ENCODE results near the gene UPK3BL2. TPM values are rescaled to one million over a fixed set of nuclear protein-coding genes. Genes with fewer than 3 reads are reported as not detected.
"Not testable (repeated sequence)": the region's sequence is repeated elsewhere in the genome, so short reads cannot be mapped to it uniquely, and the experiment has no call there.

The UPK3BL2 gene, protein sequence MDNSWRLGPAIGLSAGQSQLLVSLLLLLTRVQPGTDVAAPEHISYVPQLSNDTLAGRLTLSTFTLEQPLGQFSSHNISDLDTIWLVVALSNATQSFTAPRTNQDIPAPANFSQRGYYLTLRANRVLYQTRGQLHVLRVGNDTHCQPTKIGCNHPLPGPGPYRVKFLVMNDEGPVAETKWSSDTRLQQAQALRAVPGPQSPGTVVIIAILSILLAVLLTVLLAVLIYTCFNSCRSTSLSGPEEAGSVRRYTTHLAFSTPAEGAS
- total RNA-seq = 10 to 100 TPM in 2 of 6 experiments, 1 to 10 TPM in 2, under 1 TPM in 1, not detected in 1; 0.43 to 10.8 (median 7.9) TPM
- long read RNA-seq = 0 reads

DNA sequence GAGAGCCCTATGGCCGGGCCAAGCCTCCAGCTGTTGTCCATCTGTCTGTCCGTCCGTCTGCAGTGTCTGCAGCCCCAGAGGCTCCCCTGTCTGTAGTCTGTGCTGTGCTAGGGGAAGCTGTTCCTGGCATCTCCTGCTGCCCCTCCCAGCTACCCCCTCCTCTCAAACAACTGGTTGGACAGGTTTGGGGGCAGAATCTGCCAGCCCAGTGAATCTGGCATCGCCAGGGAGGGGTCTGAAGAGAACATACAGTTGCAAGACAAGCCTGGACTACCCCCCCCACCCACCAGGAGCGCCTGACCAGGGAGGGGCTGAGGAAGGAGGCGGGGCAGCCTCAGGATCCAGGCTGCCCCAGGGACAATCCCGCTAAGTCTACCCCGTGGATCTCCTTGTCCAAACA is at the start of gene UPK3BL2:
Gene UPK3BL2 (minus strand): TSS at position 101 of the 400 bp plus-strand sequence. CDS start 60 bp downstream, at position 41.
- no CpG with 5 or more reads among the region's 8 CpGs for WGBS (ENCODE audit: insufficient coverage, low coverage, low lambda C conversion rate, missing lambda C conversion rate)
- H3K4me3 ChIP-seq; H3K27me3 ChIP-seq; H3K36me3 ChIP-seq; H3K27ac ChIP-seq; intact Hi-C loops (cut with DNase I); DNase-seq; H3K4me1 ChIP-seq; H3K9me3 ChIP-seq: not testable (repeated sequence)
- peak in 1 of 4 donors; percentile 1 for ATAC-seq

DNA sequence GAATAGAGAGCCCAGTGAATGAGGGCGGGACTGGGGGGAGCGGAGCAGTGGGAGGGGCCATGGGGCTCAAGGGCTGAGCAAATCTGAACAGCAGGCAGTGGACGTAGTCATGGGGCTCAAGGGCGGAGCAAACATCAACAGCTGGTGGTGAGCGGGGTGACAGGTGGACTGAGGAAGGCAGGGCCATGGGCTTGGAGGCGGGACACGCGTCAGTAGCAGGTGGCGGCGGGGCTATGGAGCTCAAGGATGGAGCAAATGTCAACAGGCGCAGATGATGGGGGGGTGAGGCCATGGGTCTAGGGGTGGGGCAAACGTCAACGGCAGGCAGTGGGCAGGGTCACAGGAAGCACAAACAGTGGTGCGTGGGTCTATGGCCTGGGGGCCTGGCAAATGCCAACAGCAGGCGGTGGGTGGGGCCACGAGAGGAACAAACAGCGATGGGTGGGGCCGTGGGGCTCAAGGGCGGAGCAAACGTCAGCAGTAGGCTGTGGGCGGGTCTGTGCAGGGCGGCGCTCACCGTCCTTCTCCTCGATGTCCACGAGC is 49.1 kb upstream of the UPK3BL2 start:
- H3K27ac ChIP-seq; H3K4me3 ChIP-seq; intact Hi-C loops (cut with DNase I); H3K9me3 ChIP-seq; H3K36me3 ChIP-seq; H3K27me3 ChIP-seq; H3K4me1 ChIP-seq: not testable (repeated sequence)
- ATAC-seq (peak; percentile 71 to 81 (median 75)), DNase-seq (peak; percentile 13 to 64 (median 55))
- WGBS (ENCODE audit: insufficient coverage, low coverage, low lambda C conversion rate, missing lambda C conversion rate) = 9% methylated on average over 3 of the region's 26 CpGs

DNA sequence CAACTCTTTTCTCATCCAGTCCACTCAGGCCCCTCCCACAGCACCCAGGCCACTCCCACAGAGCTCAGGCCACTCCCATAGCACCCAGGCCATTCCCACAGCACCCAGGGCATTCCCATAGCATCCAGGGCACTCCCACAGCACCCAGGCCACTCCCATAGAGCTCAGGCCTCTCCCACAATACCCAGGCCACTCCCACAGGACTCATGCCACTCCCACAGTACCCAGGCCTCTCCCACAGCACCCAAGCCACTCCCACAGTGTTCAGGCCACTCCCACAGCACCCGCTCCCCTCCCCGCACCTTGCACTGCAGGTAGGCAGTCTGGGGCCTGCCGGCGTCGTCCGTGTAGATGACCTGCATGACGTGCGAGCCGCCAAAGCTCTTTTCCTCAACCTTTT is 46.4 kb upstream of the UPK3BL2 start:
- DNase-seq; intact Hi-C loops (cut with DNase I); H3K36me3 ChIP-seq; H3K27ac ChIP-seq; H3K9me3 ChIP-seq; H3K4me3 ChIP-seq; H3K27me3 ChIP-seq; H3K4me1 ChIP-seq: not testable (repeated sequence)
- WGBS (ENCODE audit: insufficient coverage, low coverage, low lambda C conversion rate, missing lambda C conversion rate) = no CpG with 5 or more reads among the region's 9 CpGs
- ATAC-seq = peak; percentile 45 to 66 (median 56)

DNA sequence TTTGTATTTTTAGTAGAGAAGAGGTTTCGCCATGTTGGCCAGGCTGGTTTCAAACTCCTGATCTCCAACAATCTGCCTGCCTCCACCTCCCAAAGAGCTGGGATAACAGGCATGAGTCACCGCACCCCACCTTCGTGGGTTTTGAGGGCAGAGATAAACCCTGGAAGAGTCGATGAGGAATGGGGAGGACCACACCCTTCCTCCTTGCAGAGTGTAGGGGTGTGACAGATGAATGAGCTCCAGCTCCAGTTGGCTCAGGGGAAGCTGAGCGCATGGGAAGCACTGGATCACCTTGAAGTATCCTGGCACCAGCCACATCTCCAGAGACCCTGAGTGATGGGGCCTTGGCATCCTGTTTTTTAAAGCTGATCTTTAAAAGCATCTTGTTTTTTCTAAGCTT is 40.0 kb upstream of the UPK3BL2 start:
- DNase-seq; H3K27me3 ChIP-seq; H3K36me3 ChIP-seq; H3K4me3 ChIP-seq; intact Hi-C loops (cut with DNase I); ATAC-seq; H3K27ac ChIP-seq; H3K9me3 ChIP-seq; H3K4me1 ChIP-seq: not testable (repeated sequence)
- WGBS (ENCODE audit: insufficient coverage, low coverage, low lambda C conversion rate, missing lambda C conversion rate) = no CpG with 5 or more reads among the region's 5 CpGs

DNA sequence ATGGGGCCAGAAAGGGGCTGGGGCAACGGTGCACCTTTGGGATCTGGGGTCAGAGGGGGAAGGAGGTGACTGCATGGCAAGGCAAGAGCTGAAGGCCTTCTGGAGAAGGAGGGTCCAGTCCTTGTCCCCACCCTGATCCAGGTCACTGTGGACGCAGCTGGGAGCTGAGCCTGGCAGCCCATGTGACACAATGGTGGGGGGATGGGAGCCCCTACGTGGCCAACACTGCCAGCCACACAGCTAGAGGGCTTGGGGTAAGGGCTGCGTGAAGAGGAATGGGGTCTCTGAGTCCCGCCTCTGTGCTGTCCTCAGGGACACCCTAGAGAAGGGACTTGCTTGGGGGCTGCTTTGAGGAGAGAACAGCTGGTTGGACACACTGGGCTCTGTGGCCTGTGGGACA is 38.2 kb upstream of the UPK3BL2 start:
- H3K36me3 ChIP-seq; H3K27me3 ChIP-seq; H3K9me3 ChIP-seq; H3K4me1 ChIP-seq; H3K27ac ChIP-seq; DNase-seq; intact Hi-C loops (cut with DNase I); H3K4me3 ChIP-seq: not testable (repeated sequence)
- WGBS (ENCODE audit: insufficient coverage, low coverage, low lambda C conversion rate, missing lambda C conversion rate) = no CpG with 5 or more reads among the region's 5 CpGs
- peak in 1 of 4 donors; percentile 1 for ATAC-seq

DNA sequence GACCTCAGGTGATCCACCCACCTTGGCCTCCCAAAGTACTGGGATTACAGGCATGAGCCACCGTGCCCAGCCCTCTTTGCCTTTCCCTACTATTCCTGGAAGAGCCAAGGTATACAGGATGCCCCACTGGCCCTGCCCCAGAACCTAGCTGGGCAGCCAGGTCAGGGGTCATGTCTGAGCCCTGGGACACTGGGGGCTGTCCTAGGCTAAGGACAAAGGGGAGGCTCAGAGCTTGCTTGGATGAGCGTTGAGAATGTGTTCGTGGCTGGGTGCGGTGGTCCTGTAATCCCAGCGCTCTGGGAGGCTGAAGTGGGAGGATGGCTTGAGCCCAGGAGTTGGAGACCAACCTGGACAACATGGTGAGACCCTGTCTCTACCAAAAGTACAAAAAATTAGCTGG is 35.0 kb upstream of the UPK3BL2 start:
- H3K36me3 ChIP-seq; intact Hi-C loops (cut with DNase I); H3K4me1 ChIP-seq; H3K27ac ChIP-seq; H3K27me3 ChIP-seq; H3K9me3 ChIP-seq; H3K4me3 ChIP-seq: not testable (repeated sequence)
- peak in 3 of 4 donors; percentile 6 to 10 (median 7) for ATAC-seq
- DNase-seq = peak in 2 of 3 donors; percentile 43 to 50
- WGBS (ENCODE audit: insufficient coverage, low coverage, low lambda C conversion rate, missing lambda C conversion rate) = 82% methylated on average over 5 of the region's 5 CpGs

DNA sequence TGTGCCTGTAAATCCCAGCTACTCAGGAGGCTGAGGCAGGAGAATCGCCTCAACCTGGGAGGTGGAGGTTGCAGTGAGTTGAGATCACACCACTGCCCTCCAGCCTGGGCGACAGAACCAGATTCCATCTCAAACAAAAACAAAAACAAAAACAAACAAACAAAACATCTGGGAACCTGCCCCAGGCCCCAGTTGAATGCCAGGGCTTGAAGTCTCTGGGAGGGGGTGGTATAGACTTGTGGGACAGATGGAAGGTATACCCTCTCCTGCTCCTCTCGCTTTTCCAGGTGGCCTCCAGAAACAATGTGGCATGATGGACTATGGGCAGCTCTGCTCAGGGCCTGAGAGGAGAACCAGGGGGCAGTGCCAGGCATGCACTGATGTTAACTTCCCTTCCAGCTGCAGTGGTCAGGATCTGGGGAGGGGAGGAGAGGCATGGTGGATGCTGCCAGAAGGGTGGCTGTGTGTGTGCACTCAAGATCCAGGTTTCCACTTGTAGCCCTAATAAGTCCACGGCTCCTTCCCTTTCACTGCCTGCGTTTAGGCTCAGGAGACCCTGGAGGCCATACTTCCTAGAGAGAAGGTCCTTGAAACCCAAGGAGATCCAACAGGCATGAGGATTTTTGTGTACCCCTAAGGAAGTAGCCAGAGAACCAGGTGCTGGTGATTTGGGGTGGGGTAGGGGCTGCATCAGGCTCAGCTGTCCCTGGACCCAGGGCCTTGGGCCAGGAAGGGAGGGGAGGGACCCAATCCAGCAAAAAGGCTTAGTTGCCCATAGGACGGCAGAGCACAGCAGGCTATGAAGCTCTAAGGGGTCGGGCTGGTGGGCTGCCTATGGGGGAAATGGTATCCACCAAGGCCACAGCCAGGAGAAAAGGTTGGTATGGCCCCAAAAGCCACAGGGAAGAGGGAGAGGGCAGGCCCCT is 34.1 kb upstream of the UPK3BL2 start:
- peak in 2 of 3 donors; percentile 23 to 43 for DNase-seq
- intact Hi-C loops (cut with DNase I) = not testable (repeated sequence)

DNA sequence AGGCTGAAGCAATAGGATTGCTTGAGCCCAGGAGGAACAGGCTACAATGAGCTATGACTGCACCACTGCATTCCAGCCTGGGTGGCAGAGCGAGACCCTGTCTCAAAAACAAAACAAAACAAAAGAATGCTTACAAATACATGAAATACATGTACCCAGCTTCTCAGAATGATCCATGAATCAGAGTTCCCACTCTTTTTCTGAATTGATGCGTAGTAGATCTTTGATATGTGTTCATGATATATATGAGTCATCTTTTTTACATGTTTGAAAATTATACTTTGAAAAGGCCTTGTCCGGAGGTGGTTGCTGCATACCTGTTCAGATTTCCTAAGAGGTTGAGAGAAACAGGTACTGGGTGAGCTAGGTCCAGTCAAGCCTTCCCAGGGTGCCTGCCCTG is 32.9 kb upstream of the UPK3BL2 start:
- H3K36me3 ChIP-seq; H3K27ac ChIP-seq; H3K4me1 ChIP-seq; H3K27me3 ChIP-seq; ATAC-seq; DNase-seq; intact Hi-C loops (cut with DNase I); H3K9me3 ChIP-seq; H3K4me3 ChIP-seq: not testable (repeated sequence)
- WGBS (ENCODE audit: insufficient coverage, low coverage, low lambda C conversion rate, missing lambda C conversion rate) = no CpG with 5 or more reads among the region's 3 CpGs

More for the DNA sequence above, 34.1 kb upstream of the UPK3BL2 start:
- WGBS (ENCODE audit: insufficient coverage, low coverage, low lambda C conversion rate, missing lambda C conversion rate) = 71% methylated on average over 4 of the region's 7 CpGs
- ATAC-seq = peak in 1 of 4 donors; percentile 5
- H3K4me1 ChIP-seq, H3K4me3 ChIP-seq, H3K36me3 ChIP-seq, H3K27ac ChIP-seq, H3K27me3 ChIP-seq, H3K9me3 ChIP-seq: not testable (repeated sequence)

DNA sequence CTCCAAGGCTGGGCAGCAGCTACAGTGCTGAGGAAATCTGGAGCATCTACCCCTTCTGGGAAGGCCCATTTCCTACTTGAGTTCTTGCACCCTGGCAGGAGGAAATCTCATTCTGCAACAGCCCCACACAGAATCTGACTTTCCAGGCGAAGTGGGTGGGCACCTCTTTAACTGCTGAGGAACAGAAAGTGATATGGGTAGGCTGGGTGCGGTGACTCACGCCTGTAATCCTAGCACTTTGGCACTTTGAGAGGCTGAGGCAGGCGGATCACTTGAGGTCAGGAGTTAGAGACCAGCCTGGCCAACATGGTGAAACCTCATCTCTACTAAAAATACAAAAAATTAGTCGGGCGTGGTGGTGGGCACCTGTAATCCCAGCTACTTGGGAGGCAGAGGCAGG is 31.1 kb upstream of the UPK3BL2 start:
- intact Hi-C loops (cut with DNase I); H3K27me3 ChIP-seq; H3K36me3 ChIP-seq; H3K27ac ChIP-seq; H3K4me1 ChIP-seq; H3K9me3 ChIP-seq; ATAC-seq; H3K4me3 ChIP-seq; DNase-seq: not testable (repeated sequence)
- no CpG with 5 or more reads among the region's 6 CpGs for WGBS (ENCODE audit: insufficient coverage, low coverage, low lambda C conversion rate, missing lambda C conversion rate)

Data from right lobe of liver (tissue), 6 donors.